Stimulated activated CD8-positive, alpha-beta memory T cell treated with anti-CD3 and anti-CD28 coated beads, Interleukin-7, amount 100 ng/mL, for 24 hours (primary cell): ENCODE data around the gene KIF12.

Experiments
- DNase-seq: peaks from one replicate; pipeline ENCODE4 v3.0.0-alpha.2; 2020; ENCODE audit warnings: low read depth

KIF12 gene

DNA sequence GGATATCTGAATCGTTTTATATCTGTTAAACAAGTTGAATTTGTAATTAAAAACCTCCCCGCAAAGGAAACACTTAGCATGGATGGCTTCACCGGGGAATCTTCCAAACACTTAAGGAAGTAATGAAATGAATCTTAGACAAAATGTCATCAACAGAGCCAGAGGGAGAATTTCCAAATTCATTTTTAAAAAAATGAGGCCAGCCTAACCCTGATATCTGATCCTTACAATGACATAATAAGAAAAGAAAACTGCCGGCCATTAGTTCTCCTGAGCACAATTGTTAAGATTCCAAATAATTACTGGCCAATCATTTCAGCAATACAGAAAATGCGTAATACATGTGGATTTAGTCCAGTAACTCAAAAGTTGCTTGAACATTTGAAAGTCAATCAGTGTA is 6.1 kb upstream of the KIF12 start:
- no peak for DNase-seq

DNA sequence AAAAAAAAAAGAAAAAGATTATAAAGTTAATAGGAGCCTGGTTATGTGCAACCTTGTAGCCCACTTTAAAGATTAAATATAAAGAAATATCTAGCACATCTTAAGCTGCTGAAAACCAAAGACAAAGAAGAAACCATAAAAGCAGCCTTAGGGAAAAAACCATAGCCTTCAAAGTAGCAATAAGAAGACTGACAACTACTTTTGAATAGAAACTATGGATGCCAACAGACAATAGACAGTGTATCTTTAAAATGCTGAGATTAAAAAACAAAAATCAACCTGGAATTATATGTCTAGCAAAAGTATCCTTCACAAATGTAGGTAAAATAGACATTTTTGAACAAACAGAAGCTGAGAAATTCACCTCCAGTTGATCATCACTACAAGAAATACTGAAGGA is 3.4 kb upstream of the KIF12 start:
- DNase-seq, result no peak

DNA sequence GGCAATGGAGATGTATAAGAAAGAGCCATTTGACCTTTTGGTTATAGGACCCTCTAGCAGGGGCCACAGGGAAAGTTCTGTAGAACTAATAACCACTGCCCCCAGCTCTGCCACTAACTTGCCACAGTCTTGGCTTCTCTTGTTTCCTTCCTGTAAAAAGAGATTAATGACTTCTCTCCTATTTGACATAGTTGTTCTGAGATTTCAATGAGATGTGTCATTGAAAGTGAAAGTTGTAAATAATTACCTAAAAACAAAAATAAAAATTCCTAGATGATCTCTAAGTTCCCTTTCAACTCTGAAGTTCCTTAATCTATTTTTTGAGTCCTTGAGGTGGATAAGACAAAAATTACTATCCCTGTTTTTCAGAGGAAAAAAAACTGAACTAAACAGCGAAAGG is 1.4 kb upstream of the KIF12 start:
- DNase-seq, result no peak

DNA sequence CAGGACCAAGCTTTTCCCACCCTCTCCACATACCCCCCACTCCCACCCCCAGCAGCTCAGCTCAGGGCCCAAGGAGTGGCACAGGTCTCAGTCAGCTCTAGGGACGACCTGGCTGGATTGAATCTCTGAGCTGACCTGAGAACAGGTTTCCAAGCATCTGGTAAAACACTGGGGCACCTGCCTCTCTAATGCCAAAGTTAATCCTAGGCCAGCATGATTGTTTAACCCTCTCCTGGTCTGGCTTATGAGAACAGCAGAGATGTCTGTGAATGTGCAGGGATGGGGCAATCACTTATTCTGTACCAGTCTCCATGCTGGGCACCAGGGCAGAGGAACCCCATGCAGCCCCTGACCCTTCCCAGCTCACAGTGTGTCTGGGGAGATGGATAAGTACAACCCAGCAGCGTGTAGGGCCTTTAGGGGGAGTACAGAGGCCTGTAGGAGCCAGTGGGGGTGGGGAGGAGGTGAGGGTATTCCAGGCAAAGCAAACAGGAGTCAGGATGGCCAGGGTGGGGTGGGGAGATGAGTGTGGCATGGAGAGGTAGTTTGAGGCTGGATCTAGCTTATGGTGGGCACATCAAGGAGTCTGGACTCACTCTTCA is 678 bp upstream of the KIF12 start:
- DNase-seq, result no peak

DNA sequence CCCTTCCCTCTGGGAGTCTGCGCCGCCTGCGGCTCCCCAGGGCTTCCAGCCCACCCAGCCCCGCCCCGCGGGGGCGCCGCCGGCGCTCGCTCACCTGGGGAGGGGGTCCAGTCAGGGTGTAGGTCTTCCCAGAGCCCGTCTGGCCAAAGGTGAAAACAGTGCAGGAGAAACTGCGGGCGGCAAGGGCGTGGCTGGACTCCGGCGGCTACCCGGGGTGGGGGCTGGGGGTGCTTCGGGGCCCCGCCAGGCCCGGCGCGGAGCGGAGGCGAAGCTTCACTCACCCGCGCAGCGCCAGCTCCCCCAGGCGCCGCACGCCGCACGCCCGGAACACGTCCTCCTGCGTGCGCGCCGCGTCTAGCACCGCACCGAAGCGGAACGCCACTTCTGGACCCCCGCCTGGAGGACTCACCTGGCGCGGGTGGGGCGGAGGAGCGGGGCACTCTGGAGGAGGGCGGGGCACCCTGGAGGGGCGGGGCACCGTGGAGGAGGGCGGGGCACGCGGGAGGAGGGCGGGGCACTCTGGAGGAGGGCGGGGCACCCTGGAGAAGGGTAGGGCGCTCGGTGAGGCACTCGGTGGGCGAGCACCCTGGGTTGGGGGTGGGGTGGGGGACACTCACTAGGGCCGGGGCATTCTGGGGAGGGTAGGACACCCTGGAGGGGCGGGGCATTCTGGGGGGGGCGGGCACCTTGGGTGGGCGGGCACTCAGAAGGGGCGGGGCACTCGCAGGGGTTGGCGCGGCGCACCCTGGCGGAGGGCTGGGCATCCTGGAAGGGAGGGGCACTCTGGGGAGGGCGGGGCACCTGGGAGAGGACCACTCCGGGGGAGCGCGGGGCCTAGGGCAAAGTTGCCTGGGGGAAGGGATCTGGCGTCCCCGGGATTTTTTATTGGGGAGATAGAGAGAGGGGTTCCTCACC is 814 bp downstream of the KIF12 start:
- no peak for DNase-seq

DNA sequence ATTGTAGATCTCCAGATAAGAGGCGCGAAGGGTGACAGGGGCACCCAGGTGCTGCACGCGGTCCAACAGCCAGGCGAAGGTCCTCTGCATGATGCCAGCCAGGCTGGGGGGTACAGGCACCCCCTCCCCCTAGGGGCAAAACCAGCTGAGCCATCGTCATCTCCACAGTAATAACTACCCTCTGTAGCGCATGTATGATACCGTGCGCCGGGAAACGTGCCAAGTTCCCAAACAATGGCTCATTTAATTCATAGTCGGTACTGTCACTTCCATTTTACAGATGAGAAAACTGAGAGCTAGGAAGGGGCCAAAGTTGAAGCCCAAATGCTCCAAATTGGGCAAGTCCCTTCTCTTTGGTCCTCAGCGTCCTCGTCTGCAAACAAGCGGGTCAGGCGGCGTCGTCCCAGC is 1.5 kb downstream of the KIF12 start:
- no peak for DNase-seq

DNA sequence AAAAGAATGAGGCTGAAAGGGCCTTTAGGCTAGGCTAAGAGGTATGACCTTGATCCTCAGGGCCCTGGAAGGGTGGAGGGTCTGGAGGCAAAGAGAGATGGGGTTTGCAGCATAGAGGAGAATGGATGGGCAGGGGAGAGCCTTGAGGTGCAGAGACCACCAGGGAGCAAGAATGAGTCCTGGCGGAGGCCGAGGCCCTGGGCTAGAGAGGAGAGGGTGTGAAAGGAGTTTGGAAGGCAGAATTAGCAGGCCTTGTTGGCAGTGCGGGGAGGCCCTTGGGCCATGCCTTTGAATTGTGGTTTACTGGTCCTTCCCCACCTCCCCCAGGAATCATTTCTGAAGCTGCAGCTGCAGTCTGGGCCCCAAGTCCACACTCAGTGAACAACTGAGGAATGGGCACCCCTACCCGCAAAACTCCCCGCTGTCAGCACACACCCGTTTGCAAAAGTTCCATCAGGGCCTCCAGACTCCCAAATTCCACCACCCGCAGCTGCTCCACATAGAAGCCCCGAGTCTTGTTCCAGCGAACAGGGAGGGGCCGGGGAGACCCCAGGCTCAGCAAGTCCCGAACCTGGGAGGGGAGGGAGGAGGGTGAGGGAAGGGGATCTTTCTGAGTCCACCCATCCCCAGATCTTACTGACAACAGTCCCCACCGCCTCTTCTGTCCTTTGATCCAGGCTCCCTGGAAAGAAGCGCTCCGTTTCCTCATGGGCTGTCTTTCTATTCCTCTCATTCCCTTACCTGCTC is 2.1 kb downstream of the KIF12 start:
- no peak for DNase-seq

DNA sequence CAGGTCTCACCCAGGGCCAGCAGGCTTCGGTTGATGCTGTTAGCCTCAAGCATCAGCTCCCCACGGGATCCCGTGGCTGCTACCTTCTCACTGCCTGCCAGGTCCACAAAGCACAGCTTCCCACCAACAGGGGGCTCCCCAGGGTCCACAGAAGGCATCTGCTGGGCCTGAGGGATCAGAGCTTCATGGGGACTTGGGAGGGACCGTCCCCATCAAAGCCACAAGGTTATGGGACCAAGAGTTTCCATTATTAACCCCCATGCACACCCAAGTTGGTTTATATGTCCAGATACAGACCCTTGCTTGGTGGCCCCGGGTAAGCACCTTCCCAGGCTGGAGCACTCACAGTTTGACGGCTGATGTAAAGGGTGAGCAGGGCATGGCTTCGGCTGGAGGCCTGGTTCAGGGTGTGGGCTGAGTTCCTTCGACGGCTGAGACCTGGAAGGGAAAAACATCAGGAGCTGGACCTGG is 3.0 kb downstream of the KIF12 start:
- DNase-seq, result no peak

DNA sequence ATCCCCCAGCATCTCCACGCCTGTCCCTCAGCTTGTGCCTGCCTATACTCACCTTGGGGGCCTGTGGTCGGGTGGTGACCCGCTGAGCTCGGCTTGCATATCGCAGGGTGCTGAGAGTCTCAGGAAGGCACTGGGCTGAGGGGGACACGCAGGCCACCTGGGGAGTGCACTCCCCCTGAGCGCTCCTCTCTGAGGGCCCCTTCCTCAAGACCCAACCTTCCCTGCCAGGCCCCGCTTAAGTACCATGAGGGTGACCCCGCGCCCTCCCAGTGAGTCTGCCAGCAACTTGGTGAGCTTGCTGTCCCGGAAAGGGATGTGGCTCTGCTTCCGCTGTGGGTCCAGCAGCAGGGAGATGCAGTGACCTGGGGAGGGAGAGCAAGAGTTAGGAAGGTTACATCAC is 4.1 kb downstream of the KIF12 start:
- DNase-seq, result no peak

DNA sequence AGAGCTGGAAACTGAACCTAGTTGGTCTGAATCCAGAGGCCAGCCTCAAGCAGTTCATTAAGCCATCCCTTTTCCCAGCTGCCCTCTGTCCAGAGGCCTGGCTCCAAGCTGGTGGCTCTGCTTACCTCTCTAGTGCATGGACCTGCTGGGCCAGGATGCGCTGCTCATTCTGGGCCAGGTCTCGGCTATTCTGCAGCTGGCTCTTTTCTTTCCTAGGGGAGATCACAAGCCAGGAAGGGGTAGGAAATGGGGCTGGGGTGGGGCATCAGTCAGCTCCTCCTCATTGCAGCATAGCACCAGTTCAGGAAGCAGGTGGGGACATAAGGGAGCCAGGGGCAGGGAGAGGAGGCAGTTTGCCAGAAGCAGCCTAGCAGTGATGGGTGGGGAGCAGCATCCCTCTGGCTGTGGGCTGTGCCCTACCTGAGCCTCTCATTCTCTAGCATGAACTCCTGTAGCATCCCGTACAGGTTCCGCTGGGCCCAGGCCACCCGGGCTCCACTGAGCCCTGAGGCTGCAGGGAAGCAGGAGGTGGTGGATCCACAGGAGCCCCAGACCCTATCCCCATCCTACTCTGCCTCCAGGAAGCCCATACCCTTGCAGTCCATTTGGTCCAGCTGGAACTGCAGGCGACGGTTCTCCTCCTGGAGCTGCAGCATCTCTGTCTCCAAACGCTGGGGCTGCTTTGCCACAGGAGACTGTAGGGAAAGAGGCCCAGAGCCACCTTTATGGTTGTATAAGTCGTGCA is 5.2 kb downstream of the KIF12 start:
- DNase-seq, result no peak

DNA sequence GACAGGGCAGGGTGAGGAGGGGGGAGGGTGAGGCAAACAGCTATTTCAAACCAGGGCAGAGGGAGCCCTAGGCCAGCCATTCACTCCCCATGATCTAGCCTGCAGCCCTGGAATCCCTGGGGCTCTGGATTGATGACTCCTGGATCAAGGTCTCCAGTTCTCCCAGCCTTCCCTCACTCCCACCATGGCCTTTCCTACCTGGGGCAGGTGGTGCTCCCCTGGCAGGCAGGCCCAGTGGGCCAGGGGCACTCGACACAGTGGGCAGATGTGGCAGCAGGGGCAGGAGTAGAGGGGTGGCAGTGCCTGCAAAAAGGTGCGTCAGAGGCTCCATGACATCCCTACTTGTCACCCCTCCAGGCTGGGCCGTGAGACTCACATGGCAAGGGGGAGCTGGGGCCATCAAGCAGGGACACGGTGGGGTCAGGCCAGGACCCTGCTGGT is 6.0 kb downstream of the KIF12 start:
- DNase-seq, result no peak

DNA sequence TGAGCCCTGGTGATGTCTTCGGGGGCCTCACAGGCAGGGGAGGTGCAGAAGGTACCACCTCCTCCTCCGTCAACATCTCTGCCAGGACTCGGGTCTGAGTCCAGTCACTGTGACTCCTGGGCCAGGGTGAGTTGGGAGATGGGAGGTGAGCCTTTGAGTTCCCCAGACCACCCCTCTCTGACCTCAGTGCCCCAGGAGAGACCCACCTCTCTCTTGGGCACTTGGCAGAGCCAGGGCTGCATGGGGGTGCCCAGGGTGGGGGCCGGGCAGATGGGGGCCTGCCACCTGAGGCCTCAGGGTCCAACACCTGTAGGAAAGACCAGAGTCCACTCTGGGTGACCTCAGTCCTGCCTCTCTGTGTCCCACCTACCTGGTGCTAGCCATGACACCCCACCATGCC is 6.8 kb downstream of the KIF12 start:
- DNase-seq, result no peak

DNA sequence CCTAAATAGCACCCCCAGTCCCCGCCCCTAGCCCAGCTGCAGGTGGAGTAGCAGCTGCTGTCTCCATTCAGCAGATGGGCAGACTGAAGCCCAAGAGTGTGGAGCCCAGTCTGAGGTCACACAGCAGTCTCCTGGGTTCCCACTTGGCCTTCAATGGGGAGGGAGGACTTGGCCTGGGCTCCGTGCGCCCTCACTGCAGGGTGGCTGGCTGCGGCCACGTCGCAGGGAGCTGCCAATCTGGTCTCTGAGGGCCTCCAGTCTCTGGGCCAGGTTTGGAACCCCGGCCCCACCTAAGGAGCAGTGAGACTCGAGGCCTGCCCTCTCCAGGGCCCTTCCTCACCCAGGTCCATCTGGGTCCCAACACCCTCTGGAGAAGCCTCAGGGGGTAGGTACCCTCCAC is 7.4 kb downstream of the KIF12 start:
- no peak for DNase-seq

DNA sequence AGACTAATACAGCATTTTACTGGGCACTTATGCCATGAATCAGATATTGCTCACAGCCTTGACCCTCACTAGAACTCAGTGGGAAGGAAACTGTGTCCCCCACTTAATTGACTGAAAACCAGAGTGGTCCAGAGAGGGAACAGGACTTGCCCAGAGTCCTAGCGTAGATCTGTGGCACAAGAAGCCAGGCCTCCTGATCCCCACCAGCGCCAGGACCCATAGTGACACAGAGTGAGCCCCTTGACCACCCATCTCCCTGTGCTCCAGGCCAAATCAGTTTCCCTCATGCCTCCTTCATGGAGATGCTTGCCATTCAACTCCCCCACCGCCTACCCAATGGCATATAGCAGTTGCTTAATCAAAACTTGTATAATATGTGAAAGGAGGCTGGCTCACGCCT is 8.3 kb downstream of the KIF12 start:
- DNase-seq, result no peak

DNA sequence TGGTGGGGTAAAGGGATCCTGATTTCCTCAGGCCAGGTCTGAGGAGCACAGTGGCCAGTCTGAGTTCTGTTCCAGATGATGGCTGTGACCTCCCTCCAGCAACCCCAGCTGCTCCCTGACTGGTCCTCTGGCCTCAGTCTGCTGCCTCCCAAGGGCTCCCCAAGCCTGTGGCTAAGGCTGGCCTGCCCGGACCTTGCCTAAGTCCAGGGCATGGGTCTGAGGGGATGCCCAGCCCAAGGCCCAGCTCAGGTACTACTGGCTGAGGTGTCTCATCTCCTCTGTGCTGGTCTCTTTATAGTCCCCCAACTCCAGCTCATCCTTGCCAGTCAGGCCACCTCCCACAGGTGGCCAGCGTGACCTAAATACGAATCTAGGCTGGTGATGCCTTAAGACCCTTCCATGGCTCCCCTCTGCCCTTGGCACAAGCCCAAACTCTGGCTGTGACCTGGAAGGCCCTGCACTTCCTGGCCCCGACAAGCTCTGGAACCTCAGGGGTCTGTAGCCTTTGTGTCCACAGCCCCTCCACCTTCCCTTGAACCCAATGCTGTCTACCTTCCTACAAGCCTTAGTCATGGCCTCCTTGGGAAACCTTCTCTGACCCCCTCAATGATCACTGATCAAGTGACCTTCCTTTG is 9.8 kb downstream of the KIF12 start:
- no peak for DNase-seq

DNA sequence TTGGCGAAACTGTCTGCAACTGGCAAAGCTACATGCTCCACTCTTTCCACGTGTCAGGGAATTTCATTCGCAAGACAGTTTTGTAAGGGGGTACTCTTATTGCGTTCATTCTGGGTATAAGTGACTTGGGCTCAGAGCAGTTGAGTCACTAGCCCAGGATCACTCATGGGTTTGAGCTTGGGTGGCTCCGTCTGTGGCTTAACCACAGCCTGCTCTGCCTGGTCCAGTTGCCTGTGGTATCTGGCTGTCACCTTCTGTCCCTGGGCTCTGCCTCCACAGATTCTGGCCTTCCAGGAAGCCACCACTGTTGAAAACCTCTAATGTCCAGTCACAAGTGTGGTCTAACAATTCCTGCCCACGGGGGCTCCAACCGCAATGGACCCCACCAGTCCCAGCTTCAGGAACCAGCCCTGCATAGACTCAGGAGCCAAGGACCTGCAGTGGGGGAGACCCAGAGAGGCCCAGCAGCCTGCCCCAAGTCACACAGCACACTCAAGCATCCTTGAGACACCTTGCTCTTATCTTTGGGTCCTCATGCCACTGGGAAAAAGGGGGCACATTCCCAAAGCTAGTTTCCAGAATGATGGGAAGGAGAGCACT is 10.4 kb downstream of the KIF12 start:
- no peak for DNase-seq

DNA sequence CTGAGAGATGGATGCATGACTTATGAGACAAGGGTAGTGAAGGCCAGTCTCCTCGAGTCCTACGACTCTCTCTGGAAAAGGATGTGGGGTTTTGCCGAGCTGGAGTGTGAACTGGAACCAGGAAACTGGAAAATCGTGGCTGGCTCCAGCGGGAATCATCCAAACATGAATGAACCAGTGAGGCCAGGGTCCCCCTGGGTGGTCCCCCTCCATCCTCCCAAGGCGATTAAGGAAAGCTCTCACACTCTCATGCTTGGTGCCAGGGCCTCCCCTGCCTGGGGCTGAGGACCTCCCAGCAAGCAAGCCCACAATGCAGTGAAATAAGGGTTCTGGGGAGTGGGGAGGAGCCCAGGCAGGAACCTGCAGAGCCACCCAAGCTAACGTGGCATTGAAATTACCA is 11.4 kb downstream of the KIF12 start:
- DNase-seq, result no peak

DNA sequence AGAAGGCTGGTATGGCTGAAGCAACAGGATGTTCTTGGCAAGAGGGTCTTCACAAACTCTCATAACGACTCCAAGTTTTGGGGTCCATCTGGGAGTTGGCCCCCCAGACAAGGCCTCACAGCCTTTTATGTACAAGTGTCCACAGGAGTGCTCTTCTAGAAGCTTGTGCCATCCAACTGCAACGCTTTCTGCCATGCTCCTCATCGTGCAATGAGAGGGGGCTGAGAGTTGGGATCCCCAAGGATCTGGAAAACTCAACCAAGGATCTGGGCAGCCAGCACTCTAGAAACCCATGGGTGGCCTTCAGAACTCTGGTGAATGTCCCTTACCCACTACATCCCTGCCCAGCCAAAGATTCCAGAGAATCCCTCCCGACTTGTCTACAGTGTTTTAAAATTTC is 12.5 kb downstream of the KIF12 start:
- no peak for DNase-seq

DNA sequence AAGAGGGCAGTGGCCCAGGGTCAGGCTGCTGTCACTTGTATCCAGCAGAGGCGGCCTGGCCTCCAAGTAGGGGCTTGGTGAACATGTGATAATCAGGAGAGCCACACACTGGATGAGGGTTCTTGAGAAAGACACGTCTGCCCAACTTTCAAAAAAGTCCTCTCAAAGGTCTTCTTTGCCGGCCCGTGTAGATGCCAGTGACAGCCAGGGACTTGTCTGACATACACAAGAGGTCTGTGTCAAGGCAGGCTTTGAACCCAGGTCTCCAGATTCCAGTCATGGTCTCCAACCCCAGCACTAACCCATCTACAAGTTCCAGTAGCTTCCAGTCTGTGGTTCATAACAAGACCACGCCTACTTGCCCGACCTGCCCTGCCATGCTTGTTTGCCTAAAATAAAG is 13.1 kb downstream of the KIF12 start:
- no peak for DNase-seq

DNA sequence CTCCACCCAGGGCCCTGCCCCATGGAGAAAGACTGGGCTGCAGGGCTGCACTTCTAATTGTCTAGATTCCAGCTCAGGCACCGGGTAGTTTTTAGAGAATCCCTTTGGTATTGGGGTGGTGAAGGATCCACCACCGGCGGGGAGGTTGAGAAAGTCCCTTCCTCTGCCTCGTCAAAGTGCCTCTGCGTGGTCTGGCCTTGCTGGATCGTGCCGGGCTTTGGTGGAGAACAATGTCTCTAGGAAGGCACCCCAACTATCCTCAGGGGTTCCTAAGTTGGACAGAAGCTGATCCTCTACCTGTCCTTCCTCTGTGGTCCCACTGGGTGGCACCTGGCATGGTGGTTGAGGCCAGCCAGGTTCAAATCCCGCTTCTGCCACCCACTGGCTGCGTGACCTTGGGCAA is 13.7 kb downstream of the KIF12 start:
- DNase-seq, result no peak
